ENCODE measurements around the gene FIBP. TPM values are rescaled to one million over a fixed set of nuclear protein-coding genes. Genes with fewer than 3 reads are reported as not detected.

FIBP gene
- total and polyA plus RNA-seq, 2 of the 8 experiments (the other 6 are each of a cell fraction or from before 2014, with no cell fraction given), result 74.3 to 173 TPM

DNA sequence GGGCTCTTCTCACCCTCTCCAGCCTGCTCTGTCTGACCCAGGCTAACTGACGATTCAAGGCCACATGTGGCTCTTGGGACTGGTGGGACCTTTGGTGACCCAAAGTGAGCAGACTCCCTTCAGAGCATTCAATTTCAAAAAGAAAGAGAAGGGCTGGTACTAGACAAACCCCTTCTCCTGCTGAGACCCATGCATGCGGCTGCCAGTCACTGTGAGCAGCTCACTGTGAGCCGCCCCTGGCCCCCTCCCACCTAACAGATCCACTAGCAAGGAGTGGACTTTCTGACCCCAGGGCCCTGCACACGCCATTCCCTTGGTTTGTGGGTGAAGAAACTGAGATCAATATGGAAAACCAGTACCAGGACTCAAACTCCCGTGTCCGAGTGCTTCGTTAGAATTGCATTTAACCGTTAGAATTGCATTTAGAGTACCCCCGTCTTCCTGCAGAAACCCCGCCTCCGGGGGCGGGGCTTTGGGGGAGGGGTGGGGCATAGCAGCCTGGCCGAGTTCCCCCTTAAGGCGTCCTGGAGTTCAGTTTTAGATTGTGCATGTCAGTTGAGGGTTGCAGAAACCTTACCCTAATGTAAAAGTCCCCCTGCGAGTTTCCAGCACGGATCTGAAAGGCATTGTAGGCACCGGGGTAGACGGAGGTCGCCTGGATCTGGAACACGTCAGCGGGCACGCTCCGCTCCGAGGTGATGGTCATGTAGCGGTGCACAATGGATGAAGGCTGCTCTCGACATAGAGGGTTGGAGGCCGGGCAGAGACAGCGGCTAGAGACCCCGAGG lies 20.8 kb downstream of the FIBP start (continued):
- TF ChIP-seq, protein P1, sequence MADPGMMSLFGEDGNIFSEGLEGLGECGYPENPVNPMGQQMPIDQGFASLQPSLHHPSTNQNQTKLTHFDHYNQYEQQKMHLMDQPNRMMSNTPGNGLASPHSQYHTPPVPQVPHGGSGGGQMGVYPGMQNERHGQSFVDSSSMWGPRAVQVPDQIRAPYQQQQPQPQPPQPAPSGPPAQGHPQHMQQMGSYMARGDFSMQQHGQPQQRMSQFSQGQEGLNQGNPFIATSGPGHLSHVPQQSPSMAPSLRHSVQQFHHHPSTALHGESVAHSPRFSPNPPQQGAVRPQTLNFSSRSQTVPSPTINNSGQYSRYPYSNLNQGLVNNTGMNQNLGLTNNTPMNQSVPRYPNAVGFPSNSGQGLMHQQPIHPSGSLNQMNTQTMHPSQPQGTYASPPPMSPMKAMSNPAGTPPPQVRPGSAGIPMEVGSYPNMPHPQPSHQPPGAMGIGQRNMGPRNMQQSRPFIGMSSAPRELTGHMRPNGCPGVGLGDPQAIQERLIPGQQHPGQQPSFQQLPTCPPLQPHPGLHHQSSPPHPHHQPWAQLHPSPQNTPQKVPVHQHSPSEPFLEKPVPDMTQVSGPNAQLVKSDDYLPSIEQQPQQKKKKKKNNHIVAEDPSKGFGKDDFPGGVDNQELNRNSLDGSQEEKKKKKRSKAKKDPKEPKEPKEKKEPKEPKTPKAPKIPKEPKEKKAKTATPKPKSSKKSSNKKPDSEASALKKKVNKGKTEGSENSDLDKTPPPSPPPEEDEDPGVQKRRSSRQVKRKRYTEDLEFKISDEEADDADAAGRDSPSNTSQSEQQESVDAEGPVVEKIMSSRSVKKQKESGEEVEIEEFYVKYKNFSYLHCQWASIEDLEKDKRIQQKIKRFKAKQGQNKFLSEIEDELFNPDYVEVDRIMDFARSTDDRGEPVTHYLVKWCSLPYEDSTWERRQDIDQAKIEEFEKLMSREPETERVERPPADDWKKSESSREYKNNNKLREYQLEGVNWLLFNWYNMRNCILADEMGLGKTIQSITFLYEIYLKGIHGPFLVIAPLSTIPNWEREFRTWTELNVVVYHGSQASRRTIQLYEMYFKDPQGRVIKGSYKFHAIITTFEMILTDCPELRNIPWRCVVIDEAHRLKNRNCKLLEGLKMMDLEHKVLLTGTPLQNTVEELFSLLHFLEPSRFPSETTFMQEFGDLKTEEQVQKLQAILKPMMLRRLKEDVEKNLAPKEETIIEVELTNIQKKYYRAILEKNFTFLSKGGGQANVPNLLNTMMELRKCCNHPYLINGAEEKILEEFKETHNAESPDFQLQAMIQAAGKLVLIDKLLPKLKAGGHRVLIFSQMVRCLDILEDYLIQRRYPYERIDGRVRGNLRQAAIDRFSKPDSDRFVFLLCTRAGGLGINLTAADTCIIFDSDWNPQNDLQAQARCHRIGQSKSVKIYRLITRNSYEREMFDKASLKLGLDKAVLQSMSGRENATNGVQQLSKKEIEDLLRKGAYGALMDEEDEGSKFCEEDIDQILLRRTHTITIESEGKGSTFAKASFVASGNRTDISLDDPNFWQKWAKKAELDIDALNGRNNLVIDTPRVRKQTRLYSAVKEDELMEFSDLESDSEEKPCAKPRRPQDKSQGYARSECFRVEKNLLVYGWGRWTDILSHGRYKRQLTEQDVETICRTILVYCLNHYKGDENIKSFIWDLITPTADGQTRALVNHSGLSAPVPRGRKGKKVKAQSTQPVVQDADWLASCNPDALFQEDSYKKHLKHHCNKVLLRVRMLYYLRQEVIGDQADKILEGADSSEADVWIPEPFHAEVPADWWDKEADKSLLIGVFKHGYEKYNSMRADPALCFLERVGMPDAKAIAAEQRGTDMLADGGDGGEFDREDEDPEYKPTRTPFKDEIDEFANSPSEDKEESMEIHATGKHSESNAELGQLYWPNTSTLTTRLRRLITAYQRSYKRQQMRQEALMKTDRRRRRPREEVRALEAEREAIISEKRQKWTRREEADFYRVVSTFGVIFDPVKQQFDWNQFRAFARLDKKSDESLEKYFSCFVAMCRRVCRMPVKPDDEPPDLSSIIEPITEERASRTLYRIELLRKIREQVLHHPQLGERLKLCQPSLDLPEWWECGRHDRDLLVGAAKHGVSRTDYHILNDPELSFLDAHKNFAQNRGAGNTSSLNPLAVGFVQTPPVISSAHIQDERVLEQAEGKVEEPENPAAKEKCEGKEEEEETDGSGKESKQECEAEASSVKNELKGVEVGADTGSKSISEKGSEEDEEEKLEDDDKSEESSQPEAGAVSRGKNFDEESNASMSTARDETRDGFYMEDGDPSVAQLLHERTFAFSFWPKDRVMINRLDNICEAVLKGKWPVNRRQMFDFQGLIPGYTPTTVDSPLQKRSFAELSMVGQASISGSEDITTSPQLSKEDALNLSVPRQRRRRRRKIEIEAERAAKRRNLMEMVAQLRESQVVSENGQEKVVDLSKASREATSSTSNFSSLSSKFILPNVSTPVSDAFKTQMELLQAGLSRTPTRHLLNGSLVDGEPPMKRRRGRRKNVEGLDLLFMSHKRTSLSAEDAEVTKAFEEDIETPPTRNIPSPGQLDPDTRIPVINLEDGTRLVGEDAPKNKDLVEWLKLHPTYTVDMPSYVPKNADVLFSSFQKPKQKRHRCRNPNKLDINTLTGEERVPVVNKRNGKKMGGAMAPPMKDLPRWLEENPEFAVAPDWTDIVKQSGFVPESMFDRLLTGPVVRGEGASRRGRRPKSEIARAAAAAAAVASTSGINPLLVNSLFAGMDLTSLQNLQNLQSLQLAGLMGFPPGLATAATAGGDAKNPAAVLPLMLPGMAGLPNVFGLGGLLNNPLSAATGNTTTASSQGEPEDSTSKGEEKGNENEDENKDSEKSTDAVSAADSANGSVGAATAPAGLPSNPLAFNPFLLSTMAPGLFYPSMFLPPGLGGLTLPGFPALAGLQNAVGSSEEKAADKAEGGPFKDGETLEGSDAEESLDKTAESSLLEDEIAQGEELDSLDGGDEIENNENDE (IDR thresholded peaks at IDR 0.05; ENCODE audit: insufficient replicate concordance, low read length), result no peak
- TF ChIP-seq, protein P2, sequence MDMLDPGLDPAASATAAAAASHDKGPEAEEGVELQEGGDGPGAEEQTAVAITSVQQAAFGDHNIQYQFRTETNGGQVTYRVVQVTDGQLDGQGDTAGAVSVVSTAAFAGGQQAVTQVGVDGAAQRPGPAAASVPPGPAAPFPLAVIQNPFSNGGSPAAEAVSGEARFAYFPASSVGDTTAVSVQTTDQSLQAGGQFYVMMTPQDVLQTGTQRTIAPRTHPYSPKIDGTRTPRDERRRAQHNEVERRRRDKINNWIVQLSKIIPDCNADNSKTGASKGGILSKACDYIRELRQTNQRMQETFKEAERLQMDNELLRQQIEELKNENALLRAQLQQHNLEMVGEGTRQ (IDR thresholded peaks at IDR 0.05; ENCODE audit: low read length), result no peak
- TF ChIP-seq MAFK (IDR thresholded peaks at IDR 0.05; ENCODE audit: low read depth, low read length) (no peak), CREB1 (IDR thresholded peaks at IDR 0.05) (no peak), KDM4A (IDR thresholded peaks at IDR 0.05; ENCODE audit: low read depth, low read length, severe bottlenecking) (peak; percentile 38), RXRA (IDR thresholded peaks at IDR 0.05; ENCODE audit: insufficient read depth, low read depth, low read length) (no peak)
- TF ChIP-seq, protein P3, sequence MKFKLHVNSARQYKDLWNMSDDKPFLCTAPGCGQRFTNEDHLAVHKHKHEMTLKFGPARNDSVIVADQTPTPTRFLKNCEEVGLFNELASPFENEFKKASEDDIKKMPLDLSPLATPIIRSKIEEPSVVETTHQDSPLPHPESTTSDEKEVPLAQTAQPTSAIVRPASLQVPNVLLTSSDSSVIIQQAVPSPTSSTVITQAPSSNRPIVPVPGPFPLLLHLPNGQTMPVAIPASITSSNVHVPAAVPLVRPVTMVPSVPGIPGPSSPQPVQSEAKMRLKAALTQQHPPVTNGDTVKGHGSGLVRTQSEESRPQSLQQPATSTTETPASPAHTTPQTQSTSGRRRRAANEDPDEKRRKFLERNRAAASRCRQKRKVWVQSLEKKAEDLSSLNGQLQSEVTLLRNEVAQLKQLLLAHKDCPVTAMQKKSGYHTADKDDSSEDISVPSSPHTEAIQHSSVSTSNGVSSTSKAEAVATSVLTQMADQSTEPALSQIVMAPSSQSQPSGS (IDR thresholded peaks at IDR 0.05; ENCODE audit: low read length), result no peak
